Amniotic epithelial cell (primary cell): ENCODE data around the gene RBP4.

Source experiments
- DNase-seq: peaks from one replicate; pipeline ENCODE4 v3.0.0-alpha.2; 2010; ENCODE audit warnings: low read depth

Gene RBP4

DNA sequence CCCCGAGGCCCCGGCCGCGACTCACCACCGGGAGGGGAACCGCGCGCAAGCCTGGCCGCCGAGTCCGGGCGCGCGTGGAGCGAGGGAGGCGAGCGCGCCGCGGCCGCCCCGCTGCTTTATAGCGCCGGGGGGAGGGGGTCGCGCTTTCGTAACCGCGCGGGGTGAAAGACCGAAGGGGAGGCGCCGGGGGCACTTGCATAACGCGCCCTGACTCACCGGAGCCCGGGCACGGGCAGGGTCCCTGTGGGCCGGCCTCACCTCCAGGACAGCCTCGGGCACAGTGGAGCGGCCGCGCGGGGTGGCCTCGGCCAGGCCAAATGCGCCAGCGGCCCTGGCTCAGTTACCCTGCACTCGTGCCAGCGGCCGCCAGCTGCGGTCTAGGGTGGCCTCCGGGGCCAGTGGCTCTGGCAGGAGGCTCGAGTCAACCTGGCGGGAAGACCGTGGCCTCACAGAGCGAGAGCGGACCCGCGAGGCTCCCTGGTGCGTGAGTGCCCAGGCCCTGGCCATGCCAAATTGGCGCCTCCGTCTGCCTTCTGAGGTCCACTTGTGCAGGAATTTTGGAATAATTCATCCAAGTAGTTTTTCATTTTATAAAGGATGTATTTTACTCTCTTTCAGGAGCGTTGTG is at the start of gene RBP4:
TSS of gene RBP4 (minus strand) at position 90 of the 628 bp plus-strand sequence. CDS start 207 bp downstream, outside the sequence.
- DNase-seq = peak; percentile 5

DNA sequence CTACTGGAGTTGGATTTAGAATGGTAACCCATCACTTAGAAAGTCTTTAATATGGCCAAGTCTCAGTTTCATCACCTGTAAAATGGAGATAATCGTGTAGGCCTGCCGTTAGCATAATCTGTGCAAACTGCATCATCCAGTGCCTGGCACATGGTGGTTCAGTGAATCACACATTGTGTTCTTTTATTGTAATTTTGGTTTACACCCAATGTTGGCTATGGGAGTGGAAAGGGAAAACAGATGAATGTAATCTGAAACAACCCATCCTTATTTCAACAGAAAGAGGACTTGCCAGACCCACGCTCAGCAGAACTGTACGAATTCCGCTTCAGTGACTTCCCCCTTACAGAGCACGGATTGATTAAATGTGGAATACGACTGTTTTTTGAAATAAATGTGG is 38.8 kb upstream of the RBP4 start:
- DNase-seq = no peak

- no peak for DNase-seq
Observed at GRCh38 chr10:93630625-93631557, 29.9 kb upstream of the RBP4 start.

- no peak for DNase-seq
Observed at GRCh38 chr10:93629647-93630305, 28.7 kb upstream of the RBP4 start.

GRCh38 chr10:93628858-93629257 is 27.8 kb upstream of the RBP4 start:
- DNase-seq = no peak

DNA sequence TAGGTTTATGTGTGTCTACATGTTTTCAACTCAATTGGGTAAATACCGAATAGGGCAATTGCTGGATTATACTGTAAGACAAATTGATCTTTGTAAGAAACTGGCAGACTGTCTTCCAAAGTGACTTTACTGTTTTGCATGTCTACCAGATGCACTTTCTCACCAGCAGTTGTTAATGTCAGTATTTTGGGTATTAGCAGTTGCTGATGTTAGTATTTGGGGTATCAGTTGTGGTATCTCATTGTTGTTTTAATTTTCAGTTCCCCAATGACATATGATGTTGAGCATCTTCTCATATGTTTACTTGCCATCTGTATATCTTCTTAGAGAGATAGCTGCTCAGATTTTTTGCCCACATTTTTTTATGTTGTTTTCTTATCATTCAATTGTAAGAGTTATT is 21.9 kb upstream of the RBP4 start:
- DNase-seq = no peak

DNA sequence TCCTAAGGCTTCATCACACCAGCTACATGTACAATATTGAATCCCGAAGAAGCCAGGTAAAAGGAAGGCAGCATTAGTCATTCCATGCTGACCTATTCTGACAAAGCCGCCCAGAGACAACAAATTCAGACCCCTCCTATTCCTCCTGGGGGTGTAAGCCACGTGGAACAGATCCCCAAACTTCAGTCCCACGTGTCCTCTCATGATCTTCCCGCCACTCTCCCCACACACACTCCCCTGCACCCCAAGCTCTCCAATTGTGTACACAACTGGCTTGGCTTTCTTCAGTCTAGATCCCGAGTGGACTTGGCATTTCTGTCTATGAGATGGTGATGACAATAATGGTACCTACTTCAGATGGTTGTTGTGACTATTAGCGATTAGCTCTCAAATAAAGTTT is 19.9 kb upstream of the RBP4 start:
- DNase-seq = no peak

DNA sequence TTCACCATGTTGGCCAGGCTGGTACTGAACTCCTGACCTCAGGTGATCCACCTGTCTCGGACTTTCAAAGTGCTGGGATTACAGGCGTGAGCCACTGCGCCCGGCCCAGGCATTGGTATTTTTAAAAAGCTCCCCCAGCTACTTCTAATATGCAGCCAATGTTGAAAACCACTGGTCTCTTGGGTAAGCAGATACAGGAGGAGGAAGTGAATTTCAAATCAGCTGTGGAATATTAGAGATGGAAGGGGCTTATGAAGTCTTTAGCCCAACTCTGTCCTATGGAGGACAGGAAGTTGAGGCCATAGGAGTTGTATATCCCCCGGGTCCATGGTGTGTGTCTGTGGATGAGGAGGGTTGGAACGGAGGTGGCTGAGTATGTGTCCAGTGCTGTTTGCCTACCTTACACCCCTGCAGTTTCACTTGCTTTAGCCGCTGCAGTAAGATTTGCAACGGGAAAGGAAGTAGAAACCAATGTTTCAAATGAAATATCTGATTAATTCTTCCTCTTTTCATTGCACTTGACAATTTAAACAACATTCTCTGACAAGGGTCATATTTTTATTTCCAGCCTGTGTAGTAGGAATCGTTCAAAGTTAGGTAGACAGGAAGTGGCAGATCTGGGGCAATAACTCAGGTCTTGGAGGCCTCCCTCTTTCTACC is 14.7 kb upstream of the RBP4 start:
- DNase-seq = no peak

GRCh38 chr10:93614101-93614825 is 13.2 kb upstream of the RBP4 start:
- DNase-seq = no peak

DNA sequence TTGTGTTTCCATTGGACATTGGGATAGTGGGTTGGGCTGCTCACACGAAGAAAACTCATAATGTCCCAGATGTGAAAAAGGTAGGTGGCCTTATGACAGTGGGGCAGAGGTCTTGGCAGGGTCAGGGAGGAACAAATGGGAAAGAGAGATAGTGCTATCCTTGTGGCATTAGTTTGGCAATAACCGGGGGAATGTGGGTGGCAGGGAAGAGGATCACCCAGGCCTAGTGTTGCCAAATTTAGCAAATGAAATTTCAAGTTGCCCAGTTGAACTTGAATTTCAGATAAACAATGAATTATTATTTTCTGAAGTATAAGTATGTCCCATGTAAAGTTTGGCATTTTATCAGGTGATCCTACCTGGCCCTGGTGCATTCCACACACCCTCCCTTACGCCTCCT is 12.1 kb upstream of the RBP4 start:
- no peak for DNase-seq

DNA sequence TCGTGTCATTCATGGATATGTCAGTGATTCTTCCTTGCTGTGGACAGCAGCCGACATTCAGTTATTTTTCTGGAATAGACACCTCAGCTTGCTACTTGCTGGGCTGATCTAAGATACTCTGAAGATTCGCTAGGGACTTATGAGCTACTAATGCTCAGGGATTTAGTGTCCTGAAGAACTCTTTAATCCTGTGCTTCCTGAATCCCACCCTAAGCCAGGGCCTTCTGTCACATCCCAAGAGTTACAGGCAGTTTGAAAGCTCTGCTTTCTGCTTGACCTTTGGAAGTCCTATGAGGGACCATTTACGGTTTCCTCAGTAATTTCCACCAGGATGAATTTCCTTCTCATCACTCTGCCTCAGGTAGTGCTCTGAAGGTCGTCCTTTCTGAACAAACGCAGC is 11.3 kb upstream of the RBP4 start, which contains the start of gene PDE6C:
TSS of gene PDE6C (plus strand) at position 227 of the 400 bp plus-strand sequence. CDS start 189 bp downstream, outside the sequence.
- no peak for DNase-seq

GRCh38 chr10:93608421-93608820 is 7.4 kb upstream of the RBP4 start:
- DNase-seq = no peak

DNA sequence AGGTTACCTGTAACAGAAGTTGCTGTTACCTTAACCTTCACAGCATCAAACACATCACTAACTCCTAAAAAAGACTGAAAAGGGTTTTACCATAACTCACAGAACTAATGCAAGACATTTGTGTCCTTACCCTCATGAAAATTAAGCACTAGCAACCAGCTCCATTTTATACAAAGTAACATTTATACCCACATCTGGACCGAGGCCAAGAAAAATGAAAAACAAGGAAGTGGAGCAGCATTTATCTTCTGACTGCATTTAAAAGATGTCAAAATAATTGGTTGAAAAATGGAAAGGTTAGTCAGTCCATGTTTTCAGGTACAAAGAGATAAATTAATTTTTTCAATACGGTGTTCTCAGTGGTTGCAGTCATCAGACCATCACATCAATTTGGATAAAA is 3.1 kb upstream of the RBP4 start:
- no peak for DNase-seq

- no peak for DNase-seq
Observed at GRCh38 chr10:93603023-93603422, 2.0 kb upstream of the RBP4 start.

GRCh38 chr10:93601774-93602162 is 733 bp upstream of the RBP4 start:
- DNase-seq = no peak

DNA sequence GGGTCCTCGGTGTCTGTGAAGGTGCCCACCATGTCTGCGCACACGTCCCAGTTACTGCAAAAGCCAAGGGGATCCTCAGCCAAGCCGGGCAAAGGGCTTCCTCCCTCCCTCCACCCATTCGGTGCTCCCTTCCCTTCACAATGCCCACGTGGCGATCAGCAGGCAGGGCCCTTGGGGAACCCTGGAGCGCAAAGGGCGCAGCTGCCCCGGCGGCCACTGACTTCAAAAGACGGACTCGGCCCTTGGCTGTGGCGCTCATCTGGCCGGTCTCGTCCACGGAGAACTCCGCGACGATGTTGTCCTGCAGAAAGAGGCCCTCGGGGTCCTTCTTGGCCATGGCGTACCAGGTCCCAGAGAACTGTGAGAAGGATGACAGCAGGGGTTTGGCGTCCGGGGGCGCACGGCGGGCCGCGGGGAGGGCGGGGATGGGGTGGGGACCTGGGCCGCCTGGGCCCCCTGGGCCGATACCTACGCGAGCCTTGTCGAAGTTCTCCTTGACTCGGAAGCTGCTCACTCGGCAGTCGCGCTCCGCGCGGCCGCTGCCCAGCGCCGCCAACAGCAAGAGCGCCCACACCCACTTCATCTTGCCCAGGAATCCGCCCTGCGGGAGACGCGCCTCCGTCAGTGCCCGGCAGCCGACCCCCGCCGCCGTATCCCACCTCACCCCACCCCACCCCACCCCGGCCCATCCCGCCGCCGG is 439 bp downstream of the RBP4 start:
- DNase-seq = peak; percentile 42

- no peak for DNase-seq
Observed at GRCh38 chr10:93599778-93600177, 1.3 kb downstream of the RBP4 start.

GRCh38 chr10:93599335-93599734 is 1.7 kb downstream of the RBP4 start:
- no peak for DNase-seq

- peak; percentile 29 for DNase-seq
Observed at GRCh38 chr10:93598157-93598556, 2.9 kb downstream of the RBP4 start.

- DNase-seq = no peak
Observed at GRCh38 chr10:93597075-93597599, 3.9 kb downstream of the RBP4 start.

DNA sequence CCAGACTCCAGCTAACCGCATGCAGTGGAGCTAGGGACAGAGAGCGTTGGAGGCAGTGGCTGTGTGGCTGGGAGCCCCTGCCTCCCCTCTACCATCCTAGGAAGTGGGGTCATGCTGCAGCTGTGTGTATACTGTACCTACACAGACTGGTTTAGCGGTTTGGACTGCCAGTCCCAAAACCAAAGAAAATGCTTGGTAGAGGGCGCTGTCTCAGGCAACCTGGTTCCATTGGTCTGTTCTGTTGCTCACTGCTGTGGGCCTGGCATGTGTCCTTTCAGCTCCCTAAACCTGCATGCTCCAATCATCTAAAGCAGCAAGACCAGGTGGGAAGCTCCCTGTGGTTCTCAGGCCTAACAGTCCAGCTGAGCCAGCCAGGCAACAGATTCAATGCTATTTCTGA is 4.5 kb downstream of the RBP4 start:
- no peak for DNase-seq
